Upper lobe of right lung (tissue), 1 donor: ENCODE data around the gene DAGLB. TPM values are rescaled to one million over a fixed set of nuclear protein-coding genes. Genes with fewer than 3 reads are reported as not detected.

Source experiments
- ATAC-seq: fragments of 200-7000 bp; cut with Tn5 transposase; one replicate; pipeline ENCODE4 v1.9.1; 2020; ENCODE audit warnings: mild to moderate bottlenecking, moderate library complexity
- DNase-seq: peaks from one replicate; pipeline ENCODE4 v3.0.0-alpha.2; 2020
- H3K27ac ChIP-seq: fragments of 200-600 bp; one replicate; pipeline ENCODE4 v1.8.0; 2022
- H3K27me3 ChIP-seq: fragments of 200-600 bp; one replicate; pipeline ENCODE4 v1.8.0; 2022; ENCODE audit warnings: mild to moderate bottlenecking
- H3K36me3 ChIP-seq: fragments of 200-600 bp; one replicate; pipeline ENCODE4 v1.8.0; 2022
- H3K4me1 ChIP-seq: fragments of 200-600 bp; one replicate; pipeline ENCODE4 v1.8.0; 2022
- H3K4me3 ChIP-seq: fragments of 200-600 bp; one replicate; pipeline ENCODE4 v1.8.0; 2022; ENCODE audit warnings: mild to moderate bottlenecking
- H3K9me3 ChIP-seq: fragments of 200-600 bp; one replicate; pipeline ENCODE4 v1.8.0; 2022
- CTCF ChIP-seq: fragments of 200-600 bp; IDR thresholded peaks from one replicate; pipeline ENCODE4 v1.8.0; 2022; ENCODE audit warnings: antibody characterized with exemption
- intact Hi-C: fragments of 100-400 bp; cut with DNase I; formaldehyde crosslinking; loops from one replicate; pipeline ENCODE4 v1.11.0; 2022
- total RNA-seq: library from RNA; stranded (reverse); fragmentation: NEBNext Ultra II Directional; extraction: Animal tissue kit (Norgen Biotek cat#: 25700); gene quantifications from one replicate; pipeline ENCODE4 v1.2.1, GENCODE V29; 2021
- donor health status: DM: no; HTN: yes; CAD: no; lungs with severe emphysema.

Gene DAGLB
- total RNA-seq, 1 donor from 2014 or later = 34.7 TPM

- Histone ChIP-seq H3K4me1 (peaks cover 31% of the 10 kb centered on the region), H3K36me3 (peaks cover 13% of the 10 kb centered on the region)
- intact Hi-C loops = no loop called here
Measured at GRCh38 chr7:6437251-6437650, 10.5 kb downstream of the DAGLB start.

GRCh38 chr7:6436385-6436685 is 11.4 kb downstream of the DAGLB start:
- ATAC-seq (peak; percentile 52), DNase-seq (no peak)
- intact Hi-C loops = no loop called here
- peaks cover 21% of the 10 kb centered on the region for H3K36me3 ChIP-seq
- H3K4me3 ChIP-seq = no peak overlapping the region
- peaks cover 31% of the 10 kb centered on the region for H3K4me1 ChIP-seq
- TF ChIP-seq CTCF = no peak
- H3K27ac ChIP-seq = peak overlapping the region; percentile 19
- no peaks in the 10 kb centered on the region for H3K27me3 ChIP-seq
- no peaks in the 10 kb centered on the region for H3K9me3 ChIP-seq

More at GRCh38 chr7:6437251-6437650, 10.5 kb downstream of the DAGLB start:
- ATAC-seq (no peak), DNase-seq (no peak)
- Histone ChIP-seq H3K9me3 (no peaks in the 10 kb centered on the region), H3K27me3 (no peaks in the 10 kb centered on the region), H3K27ac (no peak overlapping the region), H3K4me3 (no peak overlapping the region)
- TF ChIP-seq CTCF = no peak

GRCh38 chr7:6435486-6436384 is 12.0 kb downstream of the DAGLB start:
- peak overlapping the region; percentile 40 for H3K27ac ChIP-seq
- peak; percentile 96 for TF ChIP-seq CTCF

GRCh38 chr7:6433784-6434615 is 13.8 kb downstream of the DAGLB start:
- ATAC-seq (peak; percentile 58), DNase-seq (no peak)
- H3K4me3 ChIP-seq = no peak overlapping the region
- H3K36me3 ChIP-seq = peaks cover 42% of the 10 kb centered on the region
- H3K27ac ChIP-seq = peak overlapping the region; percentile 40
- no peaks in the 10 kb centered on the region for H3K27me3 ChIP-seq
- no peaks in the 10 kb centered on the region for H3K9me3 ChIP-seq
- intact Hi-C loops = no loop called here
- no peak for TF ChIP-seq CTCF
- peaks cover 31% of the 10 kb centered on the region for H3K4me1 ChIP-seq

More at GRCh38 chr7:6435486-6436384, 12.0 kb downstream of the DAGLB start:
- DNase-seq (peak; percentile 89), ATAC-seq (peak; percentile 94)
- Histone ChIP-seq H3K9me3 (no peaks in the 10 kb centered on the region), H3K4me1 (peaks cover 31% of the 10 kb centered on the region), H3K36me3 (peaks cover 25% of the 10 kb centered on the region), H3K4me3 (peak overlapping the region; percentile 17), H3K27me3 (no peaks in the 10 kb centered on the region)
- intact Hi-C loops = no loop called here

GRCh38 chr7:6432781-6433180 is 15.0 kb downstream of the DAGLB start:
- DNase-seq (no peak), ATAC-seq (no peak)
- Histone ChIP-seq H3K4me3 (no peak overlapping the region), H3K9me3 (no peaks in the 10 kb centered on the region), H3K27ac (no peak overlapping the region), H3K27me3 (no peaks in the 10 kb centered on the region), H3K4me1 (peaks cover 24% of the 10 kb centered on the region), H3K36me3 (peaks cover 54% of the 10 kb centered on the region)
- TF ChIP-seq CTCF = no peak
- intact Hi-C loops = no loop called here
